Cardiac muscle cell (in vitro differentiated cells and primary cell): ENCODE measurements around the gene SP100. TPM values are rescaled to one million over a fixed set of nuclear protein-coding genes. Genes with fewer than 3 reads are reported as not detected.
A peak's percentile ranks its signal among the peaks of the same experiment; 100 is the strongest.

Experiments used
- DNase-seq, 2 donors: peaks; one replicate each; pipeline versions ENCODE4 v3.0.0 to v3.0.0-alpha.2; 2010 to 2017; ENCODE audit warnings: low read depth in 1 of 2, low spot score in 1 of 2
- H3K27ac ChIP-seq: fragments of 200-600 bp; sonication (generic); 2 replicates; pipeline ENCODE4 v1.5.1; 2016
- H3K27me3 ChIP-seq: fragments of 200-600 bp; sonication (generic); 2 replicates; pipeline ENCODE4 v1.6.0; 2016; ENCODE audit warnings: control low read depth
- H3K36me3 ChIP-seq: fragments of 200-600 bp; sonication (generic); 2 replicates; pipeline ENCODE4 v1.5.1; 2016; ENCODE audit warnings: control low read depth
- H3K4me1 ChIP-seq: fragments of 200-600 bp; sonication (generic); 2 replicates; pipeline ENCODE4 v1.8.1; 2017; ENCODE audit warnings: low read depth, mild to moderate bottlenecking, mixed run types
- H3K4me3 ChIP-seq: fragments of 200-600 bp; sonication (generic); 2 replicates; pipeline ENCODE4 v1.5.1; 2016; ENCODE audit warnings: mild to moderate bottlenecking
- H3K9me3 ChIP-seq: fragments of 200-600 bp; sonication (generic); 2 replicates; pipeline ENCODE4 v1.5.1; 2017; ENCODE audit warnings: low read depth, mild to moderate bottlenecking, control low read depth
- CTCF ChIP-seq: IDR thresholded peaks from 2 replicates; pipeline ENCODE4 v1.5.1; 2012; ENCODE audit warnings: low read depth, mild to moderate bottlenecking, low read length
- polyA plus RNA-seq: library from polyadenylated mRNA; unstranded; fragments of >200 nt; fragmentation: Nextera tagmentation; extraction: Ambion mirVana; gene quantifications from 2 replicates; pipeline ENCODE4 v1.2.1, GENCODE V29; 2016
- total RNA-seq: library from RNA; depleted of rRNA; stranded (reverse); fragments of >200 nt; gene quantifications from 2 replicates; pipeline ENCODE4 v1.2.3, GENCODE V29; 2016

SP100 gene
- total and polyA plus RNA-seq, 2 experiments from 2014 or later: 2.0 TPM; not detected in 1

DNA sequence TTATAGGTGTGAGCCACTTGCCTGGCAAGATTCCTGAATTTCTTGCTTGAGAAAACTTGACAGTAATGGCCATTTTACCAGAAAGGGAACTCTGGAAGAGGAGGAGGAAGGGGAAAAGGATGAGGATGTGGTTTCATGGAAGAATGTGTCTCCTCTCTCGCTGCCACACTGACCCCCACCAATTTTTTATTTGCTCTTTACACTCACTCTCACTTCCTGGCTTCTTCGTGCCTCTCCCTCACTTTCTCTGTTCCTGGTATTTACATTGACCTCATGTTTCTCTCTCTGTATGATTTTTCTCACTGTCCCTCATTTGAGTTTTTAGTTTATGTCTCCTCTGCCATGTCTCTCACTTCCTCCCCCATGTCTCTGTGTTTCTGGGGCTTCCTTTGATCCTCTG is 162.1 kb downstream of the SP100 start:
- Histone ChIP-seq H3K27ac (no peak overlapping the region), H3K4me3 (no peak overlapping the region)

GRCh38 chr2:230582851-230583283 is 166.9 kb downstream of the SP100 start:
- TF ChIP-seq CTCF: no peak
- Histone ChIP-seq H3K36me3 (no peaks in the 10 kb centered on the region), H3K27ac (no peak overlapping the region), H3K4me3 (no peak overlapping the region), H3K27me3 (no peaks in the 10 kb centered on the region), H3K9me3 (no peaks in the 10 kb centered on the region), H3K4me1 (no peaks in the 10 kb centered on the region)
- no peak for DNase-seq

More for the DNA sequence above, 162.1 kb downstream of the SP100 start:
- no peaks in the 10 kb centered on the region for H3K27me3 ChIP-seq
- no peaks in the 10 kb centered on the region for H3K36me3 ChIP-seq
- no peaks in the 10 kb centered on the region for H3K9me3 ChIP-seq
- no peak for TF ChIP-seq CTCF
- no peaks in the 10 kb centered on the region for H3K4me1 ChIP-seq
- DNase-seq: no peak

DNA sequence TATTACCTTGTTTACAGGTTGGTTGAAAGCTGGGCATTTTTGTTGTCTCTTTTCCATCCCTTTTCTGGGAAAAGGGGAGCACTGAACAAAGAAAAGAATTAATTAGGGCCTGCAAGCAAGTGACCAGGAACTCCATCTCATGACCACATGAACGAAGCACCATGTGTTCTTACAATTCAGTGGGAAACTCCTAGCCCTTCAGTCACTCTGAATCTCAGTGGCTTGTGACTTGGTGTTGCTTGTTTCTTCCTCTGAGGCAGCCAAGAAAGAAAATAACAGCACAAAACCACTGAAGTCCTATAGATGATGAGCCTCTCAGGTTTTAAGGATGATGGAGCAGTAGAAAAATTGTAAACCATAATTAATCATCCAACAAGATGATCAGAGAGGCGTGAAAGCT is 167.6 kb downstream of the SP100 start:
- H3K27ac ChIP-seq: no peak overlapping the region
- no peaks in the 10 kb centered on the region for H3K9me3 ChIP-seq
- no peaks in the 10 kb centered on the region for H3K27me3 ChIP-seq
- no peak for TF ChIP-seq CTCF
- no peaks in the 10 kb centered on the region for H3K36me3 ChIP-seq
- H3K4me1 ChIP-seq: no peaks in the 10 kb centered on the region
- H3K4me3 ChIP-seq: no peak overlapping the region
- no peak for DNase-seq

DNA sequence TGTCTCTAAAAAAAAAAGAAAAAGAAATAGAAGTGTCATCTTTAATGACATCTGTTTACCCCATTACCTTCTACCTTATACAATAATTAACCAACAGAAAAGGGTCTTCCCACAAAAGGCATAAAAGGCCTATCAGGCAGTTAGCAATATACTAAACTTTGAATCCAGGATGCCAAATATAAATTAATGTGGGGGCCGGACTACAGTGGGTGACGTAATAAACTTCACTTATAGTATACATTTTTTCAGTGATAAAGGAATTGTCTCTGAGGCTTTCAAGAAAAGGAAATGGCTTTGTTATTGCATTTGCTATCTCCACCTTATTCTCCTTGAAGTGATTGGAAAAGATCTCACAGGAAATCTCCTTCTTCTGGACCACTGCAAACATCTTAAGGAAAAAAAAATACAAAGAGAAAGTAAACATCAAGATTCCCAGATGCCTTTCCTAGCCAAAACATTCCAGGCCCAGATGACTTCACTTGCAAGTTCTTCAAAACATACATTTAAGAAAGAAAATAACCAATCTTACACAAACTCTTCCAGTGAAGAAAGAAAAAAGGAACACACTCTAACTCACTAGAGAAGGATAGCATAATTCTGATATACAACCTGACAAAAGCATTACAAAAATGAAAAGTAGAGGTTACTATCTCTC is 170.5 kb downstream of the SP100 start:
- H3K4me3 ChIP-seq: no peak overlapping the region
- no peaks in the 10 kb centered on the region for H3K36me3 ChIP-seq
- no peak for TF ChIP-seq CTCF
- no peak overlapping the region for H3K27ac ChIP-seq
- peak in 1 of 2 donors; percentile 33 for DNase-seq
- no peaks in the 10 kb centered on the region for H3K9me3 ChIP-seq
- no peaks in the 10 kb centered on the region for H3K27me3 ChIP-seq
- H3K4me1 ChIP-seq: no peaks in the 10 kb centered on the region

DNA sequence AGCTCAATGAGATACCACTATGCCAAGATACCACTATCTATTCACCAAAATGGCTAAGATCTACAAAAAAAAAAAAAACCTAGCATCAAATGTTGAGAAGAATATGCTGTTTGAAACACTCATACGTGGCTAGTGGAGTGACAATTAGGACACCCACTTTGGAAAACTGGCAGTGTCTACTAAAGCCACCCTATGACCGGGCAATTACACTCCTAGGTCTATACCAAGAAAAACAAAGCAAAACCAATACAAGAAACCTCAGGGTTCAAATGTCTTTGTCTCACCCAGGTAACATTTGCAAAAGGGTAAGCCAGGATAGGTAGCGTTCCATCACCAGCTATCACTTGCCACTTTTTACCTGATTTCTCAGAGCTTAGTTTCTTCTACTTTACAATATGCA is 173.0 kb downstream of the SP100 start:
- H3K36me3 ChIP-seq: no peaks in the 10 kb centered on the region
- no peaks in the 10 kb centered on the region for H3K27me3 ChIP-seq
- H3K4me3 ChIP-seq: no peak overlapping the region
- H3K27ac ChIP-seq: no peak overlapping the region
- H3K4me1 ChIP-seq: no peaks in the 10 kb centered on the region
- no peaks in the 10 kb centered on the region for H3K9me3 ChIP-seq
- TF ChIP-seq CTCF: no peak
- DNase-seq: no peak
